Measurements from ENCODE around the gene CTAGE1.

The CTAGE1 gene

DNA sequence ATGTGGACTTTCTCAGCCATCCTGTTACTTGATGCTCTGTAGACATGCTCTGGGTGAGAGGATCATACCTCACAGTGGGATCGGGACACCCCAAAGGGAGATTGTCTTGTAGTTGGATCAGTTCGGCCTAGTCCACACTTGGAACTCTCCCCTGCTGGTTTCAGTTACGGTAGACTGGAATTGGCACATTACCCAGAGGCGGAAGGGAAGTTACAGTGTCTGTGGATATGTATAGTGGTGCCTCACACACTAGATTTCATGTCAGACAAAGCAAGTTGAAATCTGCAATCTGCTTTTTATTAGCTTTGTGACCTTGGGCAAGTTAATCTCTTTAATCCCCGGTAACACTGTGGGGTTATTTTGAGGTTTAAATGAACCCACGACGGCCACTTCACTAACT, 16.2 kb upstream of the CTAGE1 start:
- Histone ChIP-seq H3K9me3 (ENCODE audit: low read length) (no peaks in the 10 kb centered on the region), H3K9ac (ENCODE audit: low read length) (no peak overlapping the region), H3K4me3 (ENCODE audit: low read depth in 1 of 2, low read length in 2 of 2) (no peak overlapping the region), H3K27me3 (ENCODE audit: control insufficient read depth in 1 of 2, insufficient read depth in 2 of 2, low read length in 2 of 2) (no peaks in the 10 kb centered on the region), H3K4me1 (ENCODE audit: insufficient read depth, low read length) (no peaks in the 10 kb centered on the region), H3K27ac (ENCODE audit: low read depth, low read length) (no peak overlapping the region), H3K36me3 (ENCODE audit: insufficient read depth, low read length) (no peaks in the 10 kb centered on the region)

DNA sequence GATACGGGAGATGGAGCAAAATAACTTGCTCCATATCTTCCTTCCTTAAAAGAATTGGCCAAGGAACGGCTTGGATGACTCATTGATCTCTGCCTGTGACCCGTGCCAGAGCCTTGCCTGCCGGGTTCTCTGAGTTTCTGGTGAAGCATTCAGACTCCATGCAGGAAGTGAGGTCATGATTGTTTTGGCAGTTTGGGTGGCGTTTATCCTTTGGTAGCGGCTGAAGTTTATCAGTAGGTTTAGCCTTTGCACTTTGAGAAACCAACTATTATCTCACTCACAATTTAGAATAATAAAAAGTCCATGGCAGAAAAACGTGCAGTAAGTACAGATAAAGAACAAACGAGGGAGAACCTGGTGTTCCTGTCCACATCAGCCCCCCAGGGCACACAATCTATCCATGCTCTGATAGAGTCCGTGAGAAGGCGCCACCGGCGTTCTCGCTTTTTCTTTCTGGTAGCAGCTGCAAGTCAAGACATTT, 15.0 kb upstream of the CTAGE1 start:
- Histone ChIP-seq H3K27ac (ENCODE audit: low read depth, low read length) (no peak overlapping the region), H3K27me3 (ENCODE audit: control insufficient read depth in 1 of 2, insufficient read depth in 2 of 2, low read length in 2 of 2) (no peaks in the 10 kb centered on the region), H3K9ac (ENCODE audit: low read length) (no peak overlapping the region), H3K9me3 (ENCODE audit: low read length) (no peaks in the 10 kb centered on the region), H3K36me3 (ENCODE audit: insufficient read depth, low read length) (no peaks in the 10 kb centered on the region), H3K4me3 (ENCODE audit: low read depth in 1 of 2, low read length in 2 of 2) (no peak overlapping the region), H3K4me1 (ENCODE audit: insufficient read depth, low read length) (no peaks in the 10 kb centered on the region)

DNA sequence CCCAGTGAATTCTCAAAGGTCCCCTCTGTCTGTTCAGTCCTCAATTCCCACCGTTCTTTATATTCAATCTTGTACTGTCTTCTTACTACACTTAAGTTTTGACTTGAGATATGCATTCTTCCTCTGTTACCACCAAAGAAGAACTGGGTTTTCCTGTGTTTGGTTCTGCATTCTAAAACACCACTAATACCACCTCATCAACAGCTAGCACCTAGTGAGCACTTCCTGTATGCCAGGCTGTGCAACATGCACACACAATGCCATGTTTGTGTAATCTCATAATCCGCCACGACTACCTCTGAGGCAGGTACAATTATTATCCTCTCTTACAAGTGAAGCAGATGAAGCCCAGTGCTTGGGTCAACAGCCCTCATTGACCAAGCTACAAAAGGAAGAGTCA, 11.8 kb upstream of the CTAGE1 start:
- no peak overlapping the region for H3K9ac ChIP-seq (ENCODE audit: low read length)
- no peak overlapping the region for H3K27ac ChIP-seq (ENCODE audit: low read depth, low read length)
- H3K36me3 ChIP-seq (ENCODE audit: insufficient read depth, low read length) = no peaks in the 10 kb centered on the region
- no peak overlapping the region for H3K4me3 ChIP-seq (ENCODE audit: low read depth in 1 of 2, low read length in 2 of 2)
- no peaks in the 10 kb centered on the region for H3K27me3 ChIP-seq (ENCODE audit: control insufficient read depth in 1 of 2, insufficient read depth in 2 of 2, low read length in 2 of 2)
- no peaks in the 10 kb centered on the region for H3K9me3 ChIP-seq (ENCODE audit: low read length)
- no peaks in the 10 kb centered on the region for H3K4me1 ChIP-seq (ENCODE audit: insufficient read depth, low read length)

DNA sequence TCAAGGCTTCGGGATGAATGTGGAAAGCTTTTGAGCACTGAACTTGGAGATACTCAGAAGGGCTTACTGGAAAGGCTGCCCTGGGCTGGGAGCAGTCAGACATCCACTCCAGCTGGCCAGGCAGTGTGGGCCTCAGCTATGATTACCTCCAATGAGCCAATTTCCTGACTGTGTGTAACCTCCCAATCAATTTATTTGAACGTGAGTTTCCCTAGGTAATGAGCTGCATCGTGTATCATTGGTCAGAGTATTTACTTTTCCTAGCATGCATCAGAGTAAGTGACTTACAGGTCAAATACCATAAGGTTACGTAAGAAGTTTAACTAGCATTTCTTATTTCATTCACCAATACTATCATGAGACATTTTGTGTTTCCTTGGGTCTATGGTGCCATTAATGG, 11.0 kb upstream of the CTAGE1 start:
- Histone ChIP-seq H3K4me1 (ENCODE audit: insufficient read depth, low read length) (no peaks in the 10 kb centered on the region), H3K9ac (ENCODE audit: low read length) (no peak overlapping the region), H3K4me3 (ENCODE audit: low read depth in 1 of 2, low read length in 2 of 2) (no peak overlapping the region), H3K9me3 (ENCODE audit: low read length) (no peaks in the 10 kb centered on the region), H3K27ac (ENCODE audit: low read depth, low read length) (no peak overlapping the region), H3K36me3 (ENCODE audit: insufficient read depth, low read length) (no peaks in the 10 kb centered on the region), H3K27me3 (ENCODE audit: control insufficient read depth in 1 of 2, insufficient read depth in 2 of 2, low read length in 2 of 2) (no peaks in the 10 kb centered on the region)

GRCh38 chr18:22427822-22428549, 10.3 kb upstream of the CTAGE1 start:
- Histone ChIP-seq H3K27ac (ENCODE audit: low read depth, low read length) (no peak overlapping the region), H3K4me1 (ENCODE audit: insufficient read depth, low read length) (no peaks in the 10 kb centered on the region), H3K9ac (ENCODE audit: low read length) (no peak overlapping the region), H3K4me3 (ENCODE audit: low read depth in 1 of 2, low read length in 2 of 2) (no peak overlapping the region), H3K9me3 (ENCODE audit: low read length) (no peaks in the 10 kb centered on the region), H3K27me3 (ENCODE audit: control insufficient read depth in 1 of 2, insufficient read depth in 2 of 2, low read length in 2 of 2) (no peaks in the 10 kb centered on the region), H3K36me3 (ENCODE audit: insufficient read depth, low read length) (no peaks in the 10 kb centered on the region)

DNA sequence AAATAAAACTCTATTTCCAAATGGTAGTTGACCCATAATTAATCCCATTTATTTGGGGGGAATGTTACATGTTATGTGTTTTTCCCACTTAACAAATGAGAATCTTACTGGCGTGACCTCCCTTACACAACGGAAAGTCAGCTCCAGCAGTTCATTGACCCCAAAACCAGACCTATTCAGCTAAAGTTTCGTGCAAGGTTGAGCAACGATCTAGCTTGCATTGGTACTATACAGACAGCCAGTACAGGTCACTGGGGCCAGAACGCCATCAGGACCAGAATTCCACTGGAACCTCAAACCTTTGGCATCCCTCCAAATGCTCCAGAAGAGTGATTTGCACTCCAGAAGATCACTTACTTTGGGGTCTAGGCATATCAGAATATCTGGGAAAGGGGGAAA, 6.8 kb upstream of the CTAGE1 start:
- H3K9me3 ChIP-seq (ENCODE audit: low read length) = no peaks in the 10 kb centered on the region
- H3K9ac ChIP-seq (ENCODE audit: low read length) = no peak overlapping the region
- no peaks in the 10 kb centered on the region for H3K36me3 ChIP-seq (ENCODE audit: insufficient read depth, low read length)
- no peaks in the 10 kb centered on the region for H3K27me3 ChIP-seq (ENCODE audit: control insufficient read depth in 1 of 2, insufficient read depth in 2 of 2, low read length in 2 of 2)
- no peak overlapping the region for H3K4me3 ChIP-seq (ENCODE audit: low read depth in 1 of 2, low read length in 2 of 2)
- H3K27ac ChIP-seq (ENCODE audit: low read depth, low read length) = no peak overlapping the region
- no peaks in the 10 kb centered on the region for H3K4me1 ChIP-seq (ENCODE audit: insufficient read depth, low read length)

DNA sequence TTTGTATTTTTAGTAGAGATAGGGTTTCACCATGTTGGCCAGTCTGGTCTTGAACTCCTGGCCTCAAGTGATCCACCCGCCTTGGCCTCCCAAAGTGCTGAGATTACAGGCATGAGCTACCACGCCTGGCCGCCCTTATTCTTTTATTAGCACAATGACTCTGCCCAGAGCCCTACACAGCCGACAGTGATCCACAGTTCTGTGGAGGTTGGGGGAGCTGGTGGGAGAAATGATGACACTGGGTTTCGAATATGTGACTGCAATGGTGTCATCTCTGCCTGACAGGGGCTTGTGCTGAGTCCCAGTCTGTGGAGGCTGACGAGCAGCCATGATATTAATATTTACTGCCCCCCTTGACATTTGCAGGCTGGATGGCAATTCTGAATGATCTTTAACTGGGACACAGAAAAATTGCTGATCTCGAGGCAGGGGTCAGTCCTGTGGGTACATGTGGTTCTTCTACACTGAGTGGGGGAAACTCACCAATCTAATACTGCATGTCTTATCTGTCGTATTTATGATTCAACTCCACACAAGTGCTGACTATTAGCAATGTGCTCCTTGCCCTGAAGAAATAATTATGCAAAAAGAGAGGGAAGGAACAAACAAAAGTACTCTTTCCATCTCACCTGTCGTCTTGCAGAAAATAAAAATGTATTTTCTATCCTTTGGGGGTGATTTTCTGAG, 6.3 kb upstream of the CTAGE1 start:
- no peaks in the 10 kb centered on the region for H3K27me3 ChIP-seq (ENCODE audit: control insufficient read depth in 1 of 2, insufficient read depth in 2 of 2, low read length in 2 of 2)
- H3K4me3 ChIP-seq (ENCODE audit: low read depth in 1 of 2, low read length in 2 of 2) = no peak overlapping the region
- no peaks in the 10 kb centered on the region for H3K9me3 ChIP-seq (ENCODE audit: low read length)
- H3K27ac ChIP-seq (ENCODE audit: low read depth, low read length) = no peak overlapping the region
- no peak overlapping the region for H3K9ac ChIP-seq (ENCODE audit: low read length)
- H3K36me3 ChIP-seq (ENCODE audit: insufficient read depth, low read length) = no peaks in the 10 kb centered on the region
- H3K4me1 ChIP-seq (ENCODE audit: insufficient read depth, low read length) = no peaks in the 10 kb centered on the region

DNA sequence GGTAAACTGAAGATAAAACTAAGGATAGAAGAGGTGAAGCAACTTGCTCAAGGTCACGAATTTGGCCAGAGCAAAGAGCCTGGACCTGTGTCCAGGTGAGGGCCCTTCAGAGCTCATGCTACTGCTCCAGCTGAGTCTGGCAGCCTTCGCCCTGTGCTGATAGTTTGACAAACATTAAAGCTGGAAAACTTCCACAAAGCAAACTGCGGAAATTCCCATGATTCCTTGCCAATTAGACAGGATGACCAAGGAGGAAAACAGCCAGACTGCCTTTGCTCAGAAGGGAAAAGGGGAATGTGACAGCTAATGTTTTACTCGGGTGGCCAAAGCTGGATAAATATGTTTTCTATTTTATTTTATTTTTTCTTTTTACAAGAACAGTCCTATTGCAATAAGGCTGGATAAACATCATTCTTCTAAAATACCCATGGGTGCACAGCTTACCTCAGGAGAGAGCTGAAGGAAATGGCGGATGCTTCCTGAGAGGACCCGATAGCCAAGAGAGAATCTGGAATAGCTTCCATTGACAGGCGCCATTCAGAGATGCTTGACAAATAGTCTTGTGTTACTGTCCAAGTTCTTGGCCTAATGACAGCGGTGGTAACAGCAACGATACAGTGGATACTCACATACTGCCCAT, 5.3 kb upstream of the CTAGE1 start:
- Histone ChIP-seq H3K9me3 (ENCODE audit: low read length) (no peaks in the 10 kb centered on the region), H3K27me3 (ENCODE audit: control insufficient read depth in 1 of 2, insufficient read depth in 2 of 2, low read length in 2 of 2) (no peaks in the 10 kb centered on the region), H3K4me3 (ENCODE audit: low read depth in 1 of 2, low read length in 2 of 2) (no peak overlapping the region), H3K36me3 (ENCODE audit: insufficient read depth, low read length) (no peaks in the 10 kb centered on the region), H3K9ac (ENCODE audit: low read length) (no peak overlapping the region), H3K4me1 (ENCODE audit: insufficient read depth, low read length) (no peaks in the 10 kb centered on the region), H3K27ac (ENCODE audit: low read depth, low read length) (no peak overlapping the region)

DNA sequence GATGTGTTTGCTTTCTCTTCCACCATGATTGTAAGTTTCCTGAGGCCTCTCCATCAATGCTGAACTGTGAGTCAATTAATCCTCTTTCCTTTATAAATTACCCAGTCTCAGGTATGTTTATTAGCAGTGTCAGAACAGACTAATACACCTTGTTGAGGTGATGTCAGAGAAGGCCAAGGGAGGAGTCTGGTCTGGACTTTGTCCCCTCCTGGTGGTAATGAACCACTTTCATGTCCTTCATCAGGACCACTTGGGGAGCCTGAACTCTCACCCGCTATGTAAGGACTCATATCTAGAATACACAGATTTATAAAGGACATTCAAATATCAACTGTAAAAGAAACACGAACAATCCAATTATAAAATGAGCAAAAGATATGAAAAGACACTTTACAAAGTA, 2.9 kb upstream of the CTAGE1 start:
- H3K4me1 ChIP-seq (ENCODE audit: insufficient read depth, low read length) = no peaks in the 10 kb centered on the region
- H3K27ac ChIP-seq (ENCODE audit: low read depth, low read length) = no peak overlapping the region
- no peak overlapping the region for H3K9ac ChIP-seq (ENCODE audit: low read length)
- no peaks in the 10 kb centered on the region for H3K36me3 ChIP-seq (ENCODE audit: insufficient read depth, low read length)
- H3K27me3 ChIP-seq (ENCODE audit: control insufficient read depth in 1 of 2, insufficient read depth in 2 of 2, low read length in 2 of 2) = no peaks in the 10 kb centered on the region
- no peaks in the 10 kb centered on the region for H3K9me3 ChIP-seq (ENCODE audit: low read length)
- no peak overlapping the region for H3K4me3 ChIP-seq (ENCODE audit: low read depth in 1 of 2, low read length in 2 of 2)

- H3K9ac ChIP-seq (ENCODE audit: low read length) = no peak overlapping the region
- no peak overlapping the region for H3K4me3 ChIP-seq (ENCODE audit: low read depth in 1 of 2, low read length in 2 of 2)
- no peak overlapping the region for H3K27ac ChIP-seq (ENCODE audit: low read depth, low read length)
- H3K27me3 ChIP-seq (ENCODE audit: control insufficient read depth in 1 of 2, insufficient read depth in 2 of 2, low read length in 2 of 2) = no peaks in the 10 kb centered on the region
- H3K36me3 ChIP-seq (ENCODE audit: insufficient read depth, low read length) = no peaks in the 10 kb centered on the region
- no peaks in the 10 kb centered on the region for H3K9me3 ChIP-seq (ENCODE audit: low read length)
- H3K4me1 ChIP-seq (ENCODE audit: insufficient read depth, low read length) = no peaks in the 10 kb centered on the region
These were observed 5.4 kb downstream of the CTAGE1 start for GRCh38 chr18:22412176-22412911.

DNA sequence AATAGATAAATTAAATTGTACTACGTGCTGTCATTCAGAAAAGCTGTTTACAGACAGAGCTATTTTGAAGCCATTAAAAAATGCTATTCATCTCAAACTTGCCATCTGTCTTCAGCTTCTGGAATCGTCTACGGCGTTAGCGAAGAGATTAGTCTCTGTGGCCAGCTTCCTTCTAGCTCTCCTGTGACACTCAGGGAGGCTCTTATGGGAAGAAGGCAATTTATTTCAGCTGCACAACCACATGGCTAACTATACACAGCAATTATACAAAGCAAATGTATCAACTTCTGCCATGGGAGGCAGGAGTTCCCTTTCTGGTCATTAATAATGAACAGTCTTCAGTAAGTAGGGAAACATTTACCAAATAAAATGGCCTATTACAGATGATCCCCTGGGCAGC, 6.3 kb downstream of the CTAGE1 start:
- Histone ChIP-seq H3K27me3 (ENCODE audit: control insufficient read depth in 1 of 2, insufficient read depth in 2 of 2, low read length in 2 of 2) (no peaks in the 10 kb centered on the region), H3K27ac (ENCODE audit: low read depth, low read length) (no peak overlapping the region), H3K9ac (ENCODE audit: low read length) (no peak overlapping the region), H3K4me1 (ENCODE audit: insufficient read depth, low read length) (no peaks in the 10 kb centered on the region), H3K9me3 (ENCODE audit: low read length) (no peaks in the 10 kb centered on the region), H3K36me3 (ENCODE audit: insufficient read depth, low read length) (no peaks in the 10 kb centered on the region), H3K4me3 (ENCODE audit: low read depth in 1 of 2, low read length in 2 of 2) (no peak overlapping the region)

Measured in muscle layer of colon (tissue), 2 donors.